CD14-positive monocyte (primary cell): ENCODE data around the gene KLHL40. TPM values are rescaled to one million over a fixed set of nuclear protein-coding genes. Genes with fewer than 3 reads are reported as not detected.
A peak's percentile ranks its signal among the peaks of the same experiment; 100 is the strongest.

Experiments
- DNase-seq, 3 donors: peaks; one replicate each; pipeline ENCODE4 v3.0.0-alpha.2; 2011 to 2022
- H2AFZ ChIP-seq: 2 replicates; pipeline ENCODE4 v1.6.0; 2012; ENCODE audit warnings: mild to moderate bottlenecking, low read depth, low read length, inconsistent platforms; ENCODE audit not compliant: insufficient read depth, poor library complexity, severe bottlenecking
- H3K27ac ChIP-seq, 2 donors: 1 replicate in 1 of 2; 2 replicates in 1 of 2; pipeline ENCODE4 v1.5.1; 2012 to 2013; ENCODE audit warnings: low read length in 2 of 2, control low read depth in 1 of 2, inconsistent platforms in 1 of 2, low read depth in 1 of 2, mild to moderate bottlenecking in 1 of 2
- H3K27me3 ChIP-seq, 2 donors: one replicate each; pipeline versions ENCODE4 v1.6.0 to v1.6.1; 2011 to 2013; ENCODE audit warnings: low read length in 2 of 2; ENCODE audit not compliant: control insufficient read depth in 2 of 2, insufficient read depth in 2 of 2
- H3K36me3 ChIP-seq, 2 donors: replicated peaks in 1 of 2; 1 replicate in 1 of 2; 2 replicates in 1 of 2; pipeline versions ENCODE4 v1.5.1 to v1.6.1; 2012 to 2013; ENCODE audit warnings: low read length in 2 of 2, control low read depth in 1 of 2, inconsistent platforms in 1 of 2, mild to moderate bottlenecking in 1 of 2; ENCODE audit not compliant: insufficient read depth in 2 of 2, control insufficient read depth in 1 of 2
- H3K4me1 ChIP-seq, 2 donors: 1 replicate in 1 of 2; 2 replicates in 1 of 2; pipeline versions ENCODE4 v1.5.1 to v1.6.1; 2012 to 2013; ENCODE audit warnings: low read length in 2 of 2, control low read depth in 1 of 2, inconsistent platforms in 1 of 2, mild to moderate bottlenecking in 1 of 2, moderate library complexity in 1 of 2; ENCODE audit not compliant: insufficient read depth in 2 of 2, control insufficient read depth in 1 of 2
- H3K4me2 ChIP-seq: replicated peaks from 2 replicates; pipeline ENCODE3; 2012; ENCODE audit warnings: low read length, moderate library complexity, mild to moderate bottlenecking; ENCODE audit not compliant: poor library complexity, severe bottlenecking; ENCODE audit errors: extremely low read depth
- H3K4me3 ChIP-seq, 3 experiments: fragments of 200-600 bp in 1 of 3; sonication (generic) in 1 of 3; replicated peaks in 1 of 3; 1 replicate in 2 of 3; 2 replicates in 1 of 3; pipeline ENCODE4 v1.5.1; 2011 to 2013; ENCODE audit warnings: low read length in 3 of 3, mild to moderate bottlenecking in 3 of 3, control low read depth in 2 of 3, low read depth in 2 of 3, inconsistent platforms in 1 of 3, moderate library complexity in 1 of 3
- H3K79me2 ChIP-seq: 2 replicates; pipeline ENCODE4 v1.6.0; 2012; ENCODE audit warnings: mild to moderate bottlenecking, control low read depth, inconsistent platforms, low read length, moderate library complexity; ENCODE audit not compliant: insufficient read depth
- H3K9ac ChIP-seq: 2 replicates; pipeline ENCODE4 v1.6.0; 2017; ENCODE audit warnings: low read length, mild to moderate bottlenecking; ENCODE audit not compliant: insufficient read depth, poor library complexity, severe bottlenecking
- H3K9me3 ChIP-seq, 2 donors: replicated peaks in 1 of 2; 1 replicate in 1 of 2; 2 replicates in 1 of 2; pipeline versions ENCODE4 v1.5.1 to v1.6.1; 2012 to 2013; ENCODE audit warnings: low read length in 2 of 2, control low read depth in 1 of 2; ENCODE audit not compliant: control insufficient read depth in 1 of 2, insufficient read depth in 1 of 2
- H4K20me1 ChIP-seq: 2 replicates; pipeline ENCODE4 v1.6.0; 2012; ENCODE audit warnings: mild to moderate bottlenecking, low read length, control low read depth, moderate library complexity; ENCODE audit not compliant: insufficient read depth
- H3K27ac Mint-ChIP-seq, 7 donors: one replicate each; pipeline ENCODE4 v1.8.0; 2020; ENCODE audit warnings: mild to moderate bottlenecking in 7 of 7, mixed read lengths in 7 of 7, moderate library complexity in 6 of 7, inconsistent platforms in 2 of 7
- H3K27me3 Mint-ChIP-seq, 3 donors: one replicate each; pipeline ENCODE4 v1.8.0; 2021 to 2022; ENCODE audit warnings: low read depth in 3 of 3, mild to moderate bottlenecking in 3 of 3, mixed read lengths in 3 of 3, moderate library complexity in 3 of 3, inconsistent platforms in 1 of 3
- H3K36me3 Mint-ChIP-seq, 2 donors: one replicate each; pipeline ENCODE4 v1.8.0; 2020; ENCODE audit warnings: mixed read lengths in 2 of 2, inconsistent platforms in 1 of 2, mild to moderate bottlenecking in 1 of 2
- H3K4me1 Mint-ChIP-seq: one replicate; pipeline ENCODE4 v1.8.0; 2020; ENCODE audit warnings: mild to moderate bottlenecking, mixed read lengths
- H3K4me3 Mint-ChIP-seq, 2 donors: one replicate each; pipeline ENCODE4 v1.8.0; 2020; ENCODE audit warnings: mild to moderate bottlenecking in 2 of 2, mixed read lengths in 2 of 2, moderate library complexity in 1 of 2
- H3K9me3 Mint-ChIP-seq, 7 donors: one replicate each; pipeline ENCODE4 v1.8.0; 2020 to 2022; ENCODE audit warnings: mixed read lengths in 7 of 7, mild to moderate bottlenecking in 6 of 7, moderate library complexity in 6 of 7, inconsistent platforms in 2 of 7
- WGBS: methylation state at CpG from one replicate; pipeline ENCODE4 v1.1.5; 2013; ENCODE audit warnings: missing lambda C conversion rate; ENCODE audit not compliant: insufficient coverage; 5-methylcytosine and 5-hydroxymethylcytosine counted together
- intact Hi-C, 2 donors: fragments of 100-400 bp; cut with micrococcal nuclease; formaldehyde crosslinking; loops; one replicate each; pipeline versions ENCODE4 v1.15.0 to v1.15.1; 2023
- polyA plus RNA-seq, 3 donors: library from polyadenylated mRNA; depleted of rRNA in 1 of 3; unstranded in 2 of 3; stranded (reverse) in 1 of 3; fragments of 300-500 nt in 2 of 3; fragments of >200 nt in 1 of 3; fragmentation: Illumina TruSeq in 2 of 3; gene quantifications; 1 replicate in 2 of 3; 2 replicates in 1 of 3; pipeline ENCODE4 v1.2.3, GENCODE V29; 2012 to 2021
- TF ChIP-seq, protein P1 (sequence below): fragments of 200-600 bp; IDR thresholded peaks from one replicate; pipeline ENCODE4 v1.8.0; 2022; ENCODE audit warnings: antibody characterized with exemption, mild to moderate bottlenecking

KLHL40 gene
- polyA plus RNA-seq, 3 donors: not detected

DNA sequence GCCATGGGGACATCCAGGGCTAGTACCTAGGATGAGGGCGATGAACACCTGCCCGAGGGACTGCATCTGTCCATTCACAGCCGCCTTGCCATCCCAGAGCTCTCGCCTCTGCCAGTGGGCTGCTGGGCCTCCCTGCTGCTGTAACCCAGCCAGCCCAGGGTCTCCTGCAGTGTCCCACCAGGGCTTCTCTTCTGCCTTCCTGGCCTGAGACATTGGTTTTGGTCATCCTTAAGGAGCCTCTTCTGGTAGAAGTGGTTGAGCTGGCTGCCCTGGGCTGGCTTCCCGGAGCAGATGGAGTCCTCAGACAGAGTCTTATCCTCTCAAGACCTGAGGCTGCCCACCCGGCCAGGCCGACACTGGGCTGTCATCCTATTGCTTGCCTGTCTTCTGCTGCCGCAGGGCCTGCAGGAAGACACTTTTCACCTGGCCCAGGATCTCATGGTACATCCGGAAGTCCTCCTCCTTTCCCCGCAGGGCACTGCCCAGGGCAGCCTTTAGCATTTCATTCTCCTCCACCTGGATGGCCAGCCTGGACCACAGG, 23.3 kb downstream of the KLHL40 start:
- no peaks in the 10 kb centered on the region for H3K9me3 Mint-ChIP-seq
- TF ChIP-seq, protein P1, sequence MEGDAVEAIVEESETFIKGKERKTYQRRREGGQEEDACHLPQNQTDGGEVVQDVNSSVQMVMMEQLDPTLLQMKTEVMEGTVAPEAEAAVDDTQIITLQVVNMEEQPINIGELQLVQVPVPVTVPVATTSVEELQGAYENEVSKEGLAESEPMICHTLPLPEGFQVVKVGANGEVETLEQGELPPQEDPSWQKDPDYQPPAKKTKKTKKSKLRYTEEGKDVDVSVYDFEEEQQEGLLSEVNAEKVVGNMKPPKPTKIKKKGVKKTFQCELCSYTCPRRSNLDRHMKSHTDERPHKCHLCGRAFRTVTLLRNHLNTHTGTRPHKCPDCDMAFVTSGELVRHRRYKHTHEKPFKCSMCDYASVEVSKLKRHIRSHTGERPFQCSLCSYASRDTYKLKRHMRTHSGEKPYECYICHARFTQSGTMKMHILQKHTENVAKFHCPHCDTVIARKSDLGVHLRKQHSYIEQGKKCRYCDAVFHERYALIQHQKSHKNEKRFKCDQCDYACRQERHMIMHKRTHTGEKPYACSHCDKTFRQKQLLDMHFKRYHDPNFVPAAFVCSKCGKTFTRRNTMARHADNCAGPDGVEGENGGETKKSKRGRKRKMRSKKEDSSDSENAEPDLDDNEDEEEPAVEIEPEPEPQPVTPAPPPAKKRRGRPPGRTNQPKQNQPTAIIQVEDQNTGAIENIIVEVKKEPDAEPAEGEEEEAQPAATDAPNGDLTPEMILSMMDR: no peak
- Histone ChIP-seq H4K20me1 (no peaks in the 10 kb centered on the region), H3K4me3 (no peak overlapping the region), H3K27me3 (peaks cover 0 to 2% of the 10 kb centered on the region in 2 donors), H3K27ac (no peak overlapping the region), H3K4me1 (peaks cover 6 to 10% of the 10 kb centered on the region in 2 donors), H3K4me2 (no peak overlapping the region), H3K9me3 (no peaks in the 10 kb centered on the region), H3K36me3 (no peaks in the 10 kb centered on the region), H2AFZ (no peak overlapping the region), H3K9ac (no peak overlapping the region), H3K79me2 (no peaks in the 10 kb centered on the region)
- no peak overlapping the region for H3K4me3 Mint-ChIP-seq
- DNase-seq: no peak
- H3K27ac Mint-ChIP-seq: peak overlapping the region in 1 of 7 donors; percentile 76
- H3K4me1 Mint-ChIP-seq: peaks cover 10% of the 10 kb centered on the region
- peaks cover 1 to 6% (median 2%) of the 10 kb centered on the region in 3 donors for H3K27me3 Mint-ChIP-seq
- intact Hi-C loops: no loop called here
- no peaks in the 10 kb centered on the region for H3K36me3 Mint-ChIP-seq
- whole genome bisulfite sequencing: 89% methylated on average over 10 of the region's 10 CpGs

DNA sequence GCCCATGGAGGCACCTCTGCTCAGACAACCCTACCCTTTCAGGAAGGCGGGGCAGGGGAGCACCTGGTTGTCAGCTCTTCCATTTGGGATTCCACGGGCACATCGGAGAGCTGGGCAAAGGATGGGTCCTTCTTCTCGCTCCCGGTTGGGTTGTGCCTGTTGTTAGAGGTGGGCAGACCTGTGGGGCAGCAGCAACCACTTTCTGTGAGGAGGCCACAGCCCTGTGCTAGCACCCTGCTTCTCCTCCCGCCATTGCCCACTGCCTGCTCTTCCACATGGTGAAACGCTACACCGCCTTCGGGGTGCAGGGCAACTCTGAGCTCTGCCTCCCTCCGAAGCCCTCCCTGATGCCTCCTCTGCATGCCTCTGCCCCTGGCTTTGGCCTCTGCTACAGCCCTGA, 24.3 kb downstream of the KLHL40 start:
- H3K27ac Mint-ChIP-seq: peak overlapping the region in 1 of 7 donors; percentile 8

More for the DNA sequence above, 24.3 kb downstream of the KLHL40 start:
- Histone ChIP-seq H3K27ac (no peak overlapping the region), H3K79me2 (no peaks in the 10 kb centered on the region), H3K27me3 (peaks cover 0 to 2% of the 10 kb centered on the region in 2 donors), H2AFZ (no peak overlapping the region), H3K4me1 (peaks cover 6 to 10% of the 10 kb centered on the region in 2 donors), H3K4me3 (no peak overlapping the region), H3K9me3 (no peaks in the 10 kb centered on the region), H3K9ac (no peak overlapping the region), H4K20me1 (no peaks in the 10 kb centered on the region), H3K36me3 (no peaks in the 10 kb centered on the region), H3K4me2 (no peak overlapping the region)
- intact Hi-C loops: no loop called here
- DNase-seq: no peak
- TF ChIP-seq, protein P1: no peak
- H3K4me1 Mint-ChIP-seq: peaks cover 12% of the 10 kb centered on the region
- H3K27me3 Mint-ChIP-seq: peaks cover 1 to 6% (median 2%) of the 10 kb centered on the region in 3 donors
- WGBS: 89% methylated on average over 9 of the region's 10 CpGs
- no peak overlapping the region for H3K4me3 Mint-ChIP-seq
- no peaks in the 10 kb centered on the region for H3K9me3 Mint-ChIP-seq
- no peaks in the 10 kb centered on the region for H3K36me3 Mint-ChIP-seq
